ENCODE measurements around the gene CRACR2A.

The CRACR2A gene

DNA sequence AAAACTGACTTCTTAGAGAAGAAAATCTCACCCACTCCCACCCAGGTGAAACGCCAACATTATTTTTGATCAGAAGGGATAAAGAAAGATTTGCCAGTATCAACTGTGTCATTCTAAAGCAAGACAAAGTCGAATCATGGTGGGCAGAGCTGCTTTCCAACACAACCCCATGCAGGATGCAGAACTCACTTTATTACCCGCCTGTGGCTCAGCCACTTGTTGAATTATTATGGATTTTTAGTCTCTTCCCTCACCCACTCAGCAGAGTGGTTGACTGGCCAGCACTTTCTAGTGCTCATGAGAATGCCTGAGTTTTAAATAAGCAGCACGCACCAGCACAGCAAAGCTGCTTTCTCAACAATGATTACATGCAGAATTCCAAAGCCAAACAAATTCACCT lies 32.1 kb downstream of the CRACR2A start:
- TF ChIP-seq, protein P1, sequence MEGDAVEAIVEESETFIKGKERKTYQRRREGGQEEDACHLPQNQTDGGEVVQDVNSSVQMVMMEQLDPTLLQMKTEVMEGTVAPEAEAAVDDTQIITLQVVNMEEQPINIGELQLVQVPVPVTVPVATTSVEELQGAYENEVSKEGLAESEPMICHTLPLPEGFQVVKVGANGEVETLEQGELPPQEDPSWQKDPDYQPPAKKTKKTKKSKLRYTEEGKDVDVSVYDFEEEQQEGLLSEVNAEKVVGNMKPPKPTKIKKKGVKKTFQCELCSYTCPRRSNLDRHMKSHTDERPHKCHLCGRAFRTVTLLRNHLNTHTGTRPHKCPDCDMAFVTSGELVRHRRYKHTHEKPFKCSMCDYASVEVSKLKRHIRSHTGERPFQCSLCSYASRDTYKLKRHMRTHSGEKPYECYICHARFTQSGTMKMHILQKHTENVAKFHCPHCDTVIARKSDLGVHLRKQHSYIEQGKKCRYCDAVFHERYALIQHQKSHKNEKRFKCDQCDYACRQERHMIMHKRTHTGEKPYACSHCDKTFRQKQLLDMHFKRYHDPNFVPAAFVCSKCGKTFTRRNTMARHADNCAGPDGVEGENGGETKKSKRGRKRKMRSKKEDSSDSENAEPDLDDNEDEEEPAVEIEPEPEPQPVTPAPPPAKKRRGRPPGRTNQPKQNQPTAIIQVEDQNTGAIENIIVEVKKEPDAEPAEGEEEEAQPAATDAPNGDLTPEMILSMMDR (conservative IDR thresholded peaks at IDR 0.05) = no peak
- no peak overlapping the region for H3K27ac ChIP-seq

DNA sequence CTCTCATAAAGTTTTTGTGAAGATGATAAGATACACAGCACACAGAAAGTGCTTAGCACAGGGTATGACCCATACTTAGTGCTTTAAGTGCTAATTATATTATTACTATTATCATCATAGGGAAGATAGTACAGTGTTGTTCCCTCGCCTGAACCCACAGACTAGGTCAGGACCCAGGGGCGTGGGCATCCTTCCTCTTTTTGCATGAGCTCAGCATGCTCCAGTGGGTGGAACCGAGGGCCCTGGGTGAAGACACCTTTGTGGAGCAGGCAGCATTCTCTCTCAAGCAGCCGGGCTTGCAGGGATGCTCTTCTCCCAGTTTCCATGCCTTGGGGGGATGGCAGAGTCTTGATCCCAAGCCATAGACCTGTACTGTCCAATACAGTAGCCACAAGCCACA lies 34.8 kb downstream of the CRACR2A start:
- H3K27ac ChIP-seq = no peak overlapping the region
- TF ChIP-seq, protein P1 (conservative IDR thresholded peaks at IDR 0.05) = no peak

DNA sequence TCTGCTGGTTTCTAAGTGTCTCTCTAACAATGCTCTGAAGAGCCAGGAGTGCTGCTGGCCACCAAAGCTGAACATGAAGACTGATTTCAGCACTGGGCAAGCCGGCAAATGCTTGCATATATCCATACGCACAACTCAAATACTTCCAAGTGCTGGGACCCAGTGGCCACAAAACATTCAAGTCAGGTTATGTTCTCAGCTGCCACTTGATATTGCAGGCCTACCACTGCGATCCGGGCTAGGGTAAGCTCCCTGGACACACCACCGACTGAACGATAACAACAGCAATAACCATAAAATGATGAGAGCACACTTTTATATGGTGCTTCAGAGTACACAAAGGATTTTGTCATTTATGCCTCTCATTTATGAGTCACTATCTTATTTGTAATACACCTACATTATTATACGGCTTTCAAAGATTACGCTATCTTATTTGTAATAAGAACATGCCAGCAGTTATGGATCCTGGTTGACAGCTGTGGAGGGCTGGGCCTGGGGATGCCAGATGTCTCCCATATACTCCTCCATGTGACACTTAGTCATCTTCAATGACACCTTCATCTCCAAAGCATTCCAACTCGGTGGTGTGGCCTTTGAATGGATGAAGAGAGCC lies 35.5 kb downstream of the CRACR2A start:
- H3K27ac ChIP-seq = no peak overlapping the region
- TF ChIP-seq, protein P1 (conservative IDR thresholded peaks at IDR 0.05) = no peak

DNA sequence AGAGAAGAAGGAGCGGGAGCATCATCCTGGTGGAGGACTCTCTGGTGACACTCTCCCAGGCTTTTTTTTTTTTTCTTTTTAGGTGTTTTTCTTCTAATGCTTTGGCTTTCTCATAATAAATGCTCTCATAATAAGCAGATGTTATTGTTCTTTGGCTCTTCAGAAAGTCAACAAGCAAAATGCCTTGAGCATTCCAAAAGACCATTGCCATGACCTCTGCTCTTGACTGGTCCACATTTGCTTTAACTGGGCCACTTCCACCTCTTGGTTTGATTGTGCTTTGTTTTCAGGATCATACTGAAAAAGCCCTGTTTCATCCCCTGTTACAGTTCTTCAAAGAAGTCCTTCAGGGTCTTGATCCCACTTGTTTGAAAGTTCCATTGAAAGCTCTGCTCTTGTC lies 36.9 kb downstream of the CRACR2A start:
- TF ChIP-seq, protein P1 (conservative IDR thresholded peaks at IDR 0.05) = no peak
- no peak overlapping the region for H3K27ac ChIP-seq

DNA sequence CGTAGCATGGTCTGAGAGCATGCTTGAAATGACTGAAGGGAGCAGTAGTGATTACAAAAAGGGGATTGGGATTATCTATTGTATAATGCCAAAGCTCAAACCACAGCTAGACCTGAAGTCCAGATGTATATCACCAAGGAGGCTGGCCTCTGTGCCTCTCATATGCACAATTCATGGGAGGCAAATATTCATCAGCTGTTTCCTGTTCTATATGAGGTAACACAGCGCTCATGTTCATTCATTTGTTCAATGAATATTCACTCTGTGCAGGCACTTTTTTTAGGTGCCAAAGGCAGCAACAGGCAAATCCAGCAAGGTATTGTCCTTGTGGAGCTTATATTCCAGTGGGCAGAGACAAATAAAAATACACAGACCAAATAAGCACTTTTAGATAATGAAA lies 39.0 kb downstream of the CRACR2A start:
- TF ChIP-seq, protein P1 (conservative IDR thresholded peaks at IDR 0.05) = no peak

DNA sequence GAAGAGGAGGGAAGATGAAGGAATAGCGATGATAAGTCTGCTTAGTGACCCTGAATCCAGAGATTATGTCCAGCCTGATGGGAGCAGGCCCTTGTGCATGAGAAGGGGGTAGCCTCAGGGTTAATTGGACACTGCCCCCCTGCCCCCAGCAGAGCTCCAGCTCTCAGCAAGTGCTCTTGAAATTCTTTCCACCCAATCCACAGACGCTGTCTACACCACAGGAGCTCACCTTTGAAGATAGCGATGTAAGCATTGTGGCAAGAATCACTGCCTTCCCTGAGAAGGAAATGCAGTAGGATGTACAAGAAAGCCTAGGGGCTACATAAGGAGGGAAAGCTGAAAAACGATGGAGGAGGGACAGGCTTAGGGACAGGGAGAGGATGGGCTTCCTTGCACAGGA lies 39.4 kb downstream of the CRACR2A start:
- no peak overlapping the region for H3K27ac ChIP-seq
- TF ChIP-seq, protein P1 (conservative IDR thresholded peaks at IDR 0.05) = no peak

More for the DNA sequence above, 39.0 kb downstream of the CRACR2A start:
- H3K27ac ChIP-seq = no peak overlapping the region

DNA sequence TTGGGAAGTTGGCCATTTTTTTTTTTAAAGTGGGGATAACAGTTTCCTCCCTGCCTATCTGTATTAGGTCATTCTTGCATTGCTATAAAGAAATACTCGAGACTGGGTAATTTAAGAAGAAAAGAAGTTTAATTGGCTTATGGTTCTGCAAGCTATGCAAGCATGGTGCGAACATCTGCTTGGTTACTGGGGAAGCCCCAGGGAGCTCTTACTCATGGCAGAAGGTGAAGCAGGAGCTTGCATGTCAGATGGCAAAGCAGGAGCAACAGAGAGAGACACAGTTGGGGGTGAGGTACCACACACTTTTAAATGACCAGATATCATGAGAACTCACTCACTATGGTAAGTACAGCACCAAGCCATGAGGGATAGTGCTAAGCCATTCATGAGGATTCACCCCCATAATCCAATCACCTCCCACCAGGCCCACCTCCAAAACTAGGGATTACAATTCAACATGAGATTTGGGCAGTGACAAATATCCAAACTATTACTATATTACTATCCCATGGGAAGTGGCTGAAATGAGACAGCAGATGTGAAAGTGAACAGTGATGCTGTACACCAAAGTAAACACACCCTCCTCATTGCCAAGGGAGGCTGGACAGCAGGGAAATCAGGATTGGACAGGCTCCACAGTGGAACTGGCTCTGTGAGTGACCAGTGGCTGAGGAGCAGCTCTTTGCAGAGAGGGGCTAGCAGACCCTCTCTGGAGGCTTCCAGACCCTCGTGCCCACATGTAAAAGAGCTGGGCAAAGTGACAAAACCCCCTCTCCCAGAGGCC lies 40.5 kb downstream of the CRACR2A start:
- no peak overlapping the region for H3K27ac ChIP-seq
- TF ChIP-seq, protein P1 (conservative IDR thresholded peaks at IDR 0.05) = no peak
